Esophagus muscularis mucosa (tissue), 4 donors: Measurements from ENCODE around the gene MAD1L1. TPM values are rescaled to one million over a fixed set of nuclear protein-coding genes. Genes with fewer than 3 reads are reported as not detected.

ENCODE experiments used
- DNase-seq: peaks from one replicate; pipeline ENCODE4 v3.0.0-alpha.2; 2017; ENCODE audit errors: extremely low spot score
- H3K27ac ChIP-seq, 4 donors: fragments of 200-600 bp; sonication (generic); replicated peaks in 1 of 4; 1 replicate in 3 of 4; 2 replicates in 1 of 4; pipeline ENCODE4 v1.5.1; 2016 to 2019; ENCODE audit warnings: mild to moderate bottlenecking in 1 of 4
- H3K27me3 ChIP-seq, 4 donors: fragments of 200-600 bp; sonication (generic); one replicate each; pipeline versions ENCODE4 v1.5.1 to v1.6.0; 2016 to 2019
- H3K36me3 ChIP-seq, 4 donors: fragments of 200-600 bp; sonication (generic); one replicate each; pipeline ENCODE4 v1.5.1; 2016 to 2019
- H3K4me1 ChIP-seq, 4 donors: fragments of 200-600 bp; sonication (generic); one replicate each; pipeline ENCODE4 v1.5.1; 2016 to 2019
- H3K4me3 ChIP-seq, 4 donors: fragments of 200-600 bp; sonication (generic); 1 replicate in 2 of 4; 2 replicates in 2 of 4; pipeline ENCODE4 v1.5.1; 2016 to 2019; ENCODE audit warnings: mild to moderate bottlenecking in 4 of 4, moderate library complexity in 1 of 4
- H3K9me3 ChIP-seq, 4 donors: fragments of 200-600 bp; sonication (generic); 1 replicate in 3 of 4; 2 replicates in 1 of 4; pipeline ENCODE4 v1.5.1; 2016 to 2019
- CTCF ChIP-seq, 3 experiments: fragments of 200-600 bp in 2 of 3; fragments of 450-650 bp in 1 of 3; sonication (generic) in 2 of 3; IDR thresholded peaks; one replicate each; pipeline ENCODE4 v1.5.1; 2017 to 2019; ENCODE audit warnings: antibody characterized with exemption in 3 of 3, mild to moderate bottlenecking in 2 of 3, moderate library complexity in 1 of 3
- EP300 ChIP-seq: sonication (generic); formaldehyde crosslinking; IDR thresholded peaks from one replicate; pipeline ENCODE4 v1.6.1; 2017; ENCODE audit warnings: antibody characterized with exemption
- POLR2A ChIP-seq: fragments of 450-650 bp; IDR thresholded peaks from one replicate; pipeline ENCODE4 v1.6.1; 2017; ENCODE audit warnings: antibody characterized with exemption, moderate library complexity, mild to moderate bottlenecking, low read depth
- POLR2AphosphoS5 ChIP-seq, 2 donors: sonication (generic); formaldehyde crosslinking; IDR thresholded peaks; one replicate each; pipeline ENCODE4 v1.6.1; 2017; ENCODE audit warnings: antibody characterized with exemption in 2 of 2
- WGBS: methylation state at CpG from one replicate; pipeline ENCODE4 v1.1.5; 2018; 5-methylcytosine and 5-hydroxymethylcytosine counted together
- intact Hi-C: fragments of 100-400 bp; cut with DNase I; formaldehyde crosslinking; loops from one replicate; pipeline ENCODE4 v1.15.1; 2023
- total RNA-seq, 4 donors: library from RNA; depleted of rRNA; stranded (reverse); fragments of >200 nt; gene quantifications; one replicate each; pipeline versions ENCODE4 v1.1.0 to v1.2.1, GENCODE V29; 2016

The MAD1L1 gene
- total RNA-seq, 4 donors from 2014 or later = 22.2 to 33.1 (median 29.5) TPM

GRCh38 chr7:2214636-2215035 is 18.1 kb downstream of the MAD1L1 start:
- 91% methylated on average over 9 of the region's 9 CpGs for WGBS
- H3K27ac ChIP-seq = no peak overlapping the region
- intact Hi-C loops = loop anchor here (5.0 kb wide), 2 partner anchors 547 to 632 kb away; no protein-coding TSS in a partner anchor
- no peaks in the 10 kb centered on the region for H3K9me3 ChIP-seq
- peaks cover 65 to 99% (median 87%) of the 10 kb centered on the region in 4 donors for H3K36me3 ChIP-seq
- DNase-seq = no peak
- H3K4me3 ChIP-seq = no peak overlapping the region
- peaks cover 1 to 5% (median 2%) of the 10 kb centered on the region in 4 donors for H3K4me1 ChIP-seq
- H3K27me3 ChIP-seq = no peaks in the 10 kb centered on the region
- no peak for TF ChIP-seq POLR2AphosphoS5 (IDR thresholded peaks at IDR 0.05)
- TF ChIP-seq POLR2A = no peak
- TF ChIP-seq CTCF (IDR thresholded peaks at IDR 0.05) = no peak

- no peak overlapping the region for H3K4me3 ChIP-seq
- DNase-seq = no peak
- H3K27me3 ChIP-seq = no peaks in the 10 kb centered on the region
- intact Hi-C loops = loop anchor here (5.0 kb wide), 1 partner anchor 546 kb away; no protein-coding TSS in a partner anchor
- WGBS = 97% methylated on average over 15 of the region's 15 CpGs
- peaks cover 65 to 90% (median 83%) of the 10 kb centered on the region in 4 donors for H3K36me3 ChIP-seq
- H3K27ac ChIP-seq = no peak overlapping the region
- TF ChIP-seq POLR2A (no peak), EP300 (no peak), CTCF (IDR thresholded peaks at IDR 0.05) (no peak), POLR2AphosphoS5 (IDR thresholded peaks at IDR 0.05) (no peak)
- no peaks in the 10 kb centered on the region for H3K9me3 ChIP-seq
- H3K4me1 ChIP-seq = peaks cover 5 to 10% (median 8%) of the 10 kb centered on the region in 4 donors
These were observed 19.1 kb downstream of the MAD1L1 start for GRCh38 chr7:2213551-2214215.

GRCh38 chr7:2212906-2213305 is 19.8 kb downstream of the MAD1L1 start:
- Histone ChIP-seq H3K4me1 (peaks cover 5 to 10% (median 8%) of the 10 kb centered on the region in 4 donors), H3K36me3 (peaks cover 65 to 89% (median 81%) of the 10 kb centered on the region in 4 donors), H3K4me3 (no peak overlapping the region), H3K27me3 (no peaks in the 10 kb centered on the region), H3K9me3 (no peaks in the 10 kb centered on the region), H3K27ac (no peak overlapping the region)
- DNase-seq = no peak
- no peak for TF ChIP-seq CTCF (IDR thresholded peaks at IDR 0.05)
- TF ChIP-seq POLR2A = no peak
- TF ChIP-seq EP300 = no peak
- no peak for TF ChIP-seq POLR2AphosphoS5 (IDR thresholded peaks at IDR 0.05)
- intact Hi-C loops = loop anchor here (5.0 kb wide), 1 partner anchor 546 kb away; no protein-coding TSS in a partner anchor
- WGBS = 93% methylated on average over 10 of the region's 10 CpGs

GRCh38 chr7:2211926-2212325 is 20.8 kb downstream of the MAD1L1 start:
- no peak overlapping the region for H3K4me3 ChIP-seq
- 87% methylated on average over 10 of the region's 13 CpGs for WGBS
- TF ChIP-seq CTCF (IDR thresholded peaks at IDR 0.05) (no peak), POLR2A (no peak), POLR2AphosphoS5 (IDR thresholded peaks at IDR 0.05) (no peak), EP300 (no peak)
- DNase-seq = no peak
- H3K27me3 ChIP-seq = no peaks in the 10 kb centered on the region
- peaks cover 5 to 10% (median 8%) of the 10 kb centered on the region in 4 donors for H3K4me1 ChIP-seq
- H3K9me3 ChIP-seq = no peaks in the 10 kb centered on the region
- peaks cover 56 to 88% (median 80%) of the 10 kb centered on the region in 4 donors for H3K36me3 ChIP-seq
- intact Hi-C loops = loop anchor here (5.0 kb wide), 1 partner anchor 545 kb away; no protein-coding TSS in a partner anchor
- H3K27ac ChIP-seq = no peak overlapping the region
